Osteoblast (primary cell): ENCODE data around the gene MROH8. TPM values are rescaled to one million over a fixed set of nuclear protein-coding genes. Genes with fewer than 3 reads are reported as not detected.

ENCODE experiments used
- DNase-seq: peaks from one replicate; pipeline ENCODE4 v3.0.0; 2011; ENCODE audit warnings: low spot score, mixed read lengths; ENCODE audit not compliant: insufficient read length; ENCODE audit errors: missing footprints
- H2AFZ ChIP-seq: 2 replicates; pipeline ENCODE4 v1.6.0; 2011; ENCODE audit warnings: mild to moderate bottlenecking, low read length
- H3K27ac ChIP-seq: 2 replicates; pipeline ENCODE4 v1.5.1; 2011; ENCODE audit warnings: mild to moderate bottlenecking, low read depth, low read length, moderate library complexity
- H3K27me3 ChIP-seq: 2 replicates; pipeline ENCODE4 v1.6.0; 2012; ENCODE audit warnings: mild to moderate bottlenecking, control low read depth, inconsistent platforms, low read length, moderate library complexity; ENCODE audit not compliant: insufficient read depth
- H3K36me3 ChIP-seq: 2 replicates; pipeline ENCODE4 v1.5.1; 2011; ENCODE audit warnings: mild to moderate bottlenecking, low read length, control low read depth, moderate library complexity; ENCODE audit not compliant: insufficient read depth
- H3K4me1 ChIP-seq: 2 replicates; pipeline ENCODE4 v1.5.1; 2011; ENCODE audit warnings: mild to moderate bottlenecking, low read length, control low read depth, moderate library complexity; ENCODE audit not compliant: insufficient read depth
- H3K4me2 ChIP-seq: 2 replicates; pipeline ENCODE4 v1.6.0; 2011; ENCODE audit warnings: mild to moderate bottlenecking, low read length; ENCODE audit not compliant: insufficient read depth
- H3K4me3 ChIP-seq: fragments of 200-600 bp; sonication (generic); 3 replicates; pipeline ENCODE4 v1.5.1; 2012; ENCODE audit warnings: mild to moderate bottlenecking, low read length, inconsistent platforms; ENCODE audit not compliant: insufficient read depth
- H3K79me2 ChIP-seq: 2 replicates; pipeline ENCODE4 v1.6.0; 2012; ENCODE audit warnings: mild to moderate bottlenecking, low read length, control low read depth, inconsistent platforms; ENCODE audit not compliant: insufficient read depth
- H3K9me3 ChIP-seq: 2 replicates; pipeline ENCODE4 v1.5.1; 2011; ENCODE audit warnings: low read depth, low read length, control low read depth
- H4K20me1 ChIP-seq: 2 replicates; pipeline ENCODE4 v1.6.0; 2012; ENCODE audit warnings: mild to moderate bottlenecking, low read length, control low read depth; ENCODE audit not compliant: insufficient read depth
- total RNA-seq: library from RNA; depleted of rRNA; stranded (reverse); fragments of >200 nt; gene quantifications from 2 replicates; pipeline ENCODE4 v1.2.3, GENCODE V29; 2012
- TF ChIP-seq, protein P1 (sequence below): IDR thresholded peaks from 2 replicates; pipeline ENCODE4 v1.5.1; 2011; ENCODE audit warnings: mild to moderate bottlenecking, low read depth, low read length, moderate library complexity; ENCODE audit errors: extremely low read depth

Gene MROH8
- total RNA-seq, 1 donor, result 1.1 TPM

DNA sequence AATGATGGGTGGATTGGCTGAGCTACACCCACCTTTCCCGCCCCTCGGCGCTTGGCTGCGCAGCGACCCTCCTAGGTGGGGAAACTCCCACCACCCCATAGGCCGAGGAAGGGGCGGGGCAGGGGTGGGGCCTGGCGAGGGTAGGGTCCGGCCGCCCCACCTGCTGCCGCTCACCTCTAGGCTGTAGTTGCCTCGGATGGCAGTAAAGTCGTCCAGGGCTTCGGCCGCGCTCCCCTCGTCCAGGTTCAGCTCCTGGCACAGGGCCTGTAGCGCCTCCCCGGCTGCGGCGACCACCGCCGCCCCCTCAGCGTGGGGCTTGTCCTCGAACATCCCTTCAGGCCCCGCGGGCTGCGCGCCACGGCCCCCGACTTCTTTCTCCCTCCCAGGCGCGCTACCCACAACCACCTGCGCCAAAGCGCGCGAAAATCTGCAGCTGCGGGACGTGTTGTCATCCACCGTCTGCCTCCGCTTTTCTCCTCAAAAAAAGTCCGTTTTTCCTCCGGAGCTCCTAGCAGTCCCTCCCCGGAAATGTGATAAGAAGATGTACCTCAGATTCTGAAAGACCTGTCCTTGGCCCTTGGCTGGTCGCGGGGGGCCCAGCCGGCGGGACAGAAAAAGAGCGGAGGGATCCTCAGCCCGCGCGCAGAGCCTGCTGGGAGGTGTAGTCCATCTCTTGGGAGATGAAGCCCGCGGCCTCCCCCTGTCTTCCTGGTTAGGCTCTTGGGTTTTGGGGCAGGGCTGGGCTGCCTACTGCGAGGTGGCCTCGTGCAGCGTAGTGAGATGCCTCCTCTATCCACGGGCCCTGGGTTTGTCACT, 83.5 kb downstream of the MROH8 start, which contains the start of gene RBL1:
Gene RBL1 (minus strand): TSS at position 399 of the 816 bp plus-strand sequence. CDS start 69 bp downstream, at position 330.
- peak; percentile 93 for DNase-seq
- no peaks in the 10 kb centered on the region for H4K20me1 ChIP-seq
- peak within 1 kb of the TSS; percentile 99 for H2AFZ ChIP-seq
- H3K79me2 ChIP-seq, result peaks cover 47% of the 10 kb centered on the region
- TF ChIP-seq, protein P1, sequence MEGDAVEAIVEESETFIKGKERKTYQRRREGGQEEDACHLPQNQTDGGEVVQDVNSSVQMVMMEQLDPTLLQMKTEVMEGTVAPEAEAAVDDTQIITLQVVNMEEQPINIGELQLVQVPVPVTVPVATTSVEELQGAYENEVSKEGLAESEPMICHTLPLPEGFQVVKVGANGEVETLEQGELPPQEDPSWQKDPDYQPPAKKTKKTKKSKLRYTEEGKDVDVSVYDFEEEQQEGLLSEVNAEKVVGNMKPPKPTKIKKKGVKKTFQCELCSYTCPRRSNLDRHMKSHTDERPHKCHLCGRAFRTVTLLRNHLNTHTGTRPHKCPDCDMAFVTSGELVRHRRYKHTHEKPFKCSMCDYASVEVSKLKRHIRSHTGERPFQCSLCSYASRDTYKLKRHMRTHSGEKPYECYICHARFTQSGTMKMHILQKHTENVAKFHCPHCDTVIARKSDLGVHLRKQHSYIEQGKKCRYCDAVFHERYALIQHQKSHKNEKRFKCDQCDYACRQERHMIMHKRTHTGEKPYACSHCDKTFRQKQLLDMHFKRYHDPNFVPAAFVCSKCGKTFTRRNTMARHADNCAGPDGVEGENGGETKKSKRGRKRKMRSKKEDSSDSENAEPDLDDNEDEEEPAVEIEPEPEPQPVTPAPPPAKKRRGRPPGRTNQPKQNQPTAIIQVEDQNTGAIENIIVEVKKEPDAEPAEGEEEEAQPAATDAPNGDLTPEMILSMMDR, result no peak
- H3K36me3 ChIP-seq, result no peaks in the 10 kb centered on the region
- H3K9me3 ChIP-seq, result no peaks in the 10 kb centered on the region
- no peaks in the 10 kb centered on the region for H3K27me3 ChIP-seq
- peak within 1 kb of the TSS; percentile 81 for H3K27ac ChIP-seq
- peak within 1 kb of the TSS; percentile 87 for H3K4me3 ChIP-seq
- peak within 1 kb of the TSS; percentile 100 for H3K4me2 ChIP-seq
- peaks cover 11% of the 10 kb centered on the region for H3K4me1 ChIP-seq

DNA sequence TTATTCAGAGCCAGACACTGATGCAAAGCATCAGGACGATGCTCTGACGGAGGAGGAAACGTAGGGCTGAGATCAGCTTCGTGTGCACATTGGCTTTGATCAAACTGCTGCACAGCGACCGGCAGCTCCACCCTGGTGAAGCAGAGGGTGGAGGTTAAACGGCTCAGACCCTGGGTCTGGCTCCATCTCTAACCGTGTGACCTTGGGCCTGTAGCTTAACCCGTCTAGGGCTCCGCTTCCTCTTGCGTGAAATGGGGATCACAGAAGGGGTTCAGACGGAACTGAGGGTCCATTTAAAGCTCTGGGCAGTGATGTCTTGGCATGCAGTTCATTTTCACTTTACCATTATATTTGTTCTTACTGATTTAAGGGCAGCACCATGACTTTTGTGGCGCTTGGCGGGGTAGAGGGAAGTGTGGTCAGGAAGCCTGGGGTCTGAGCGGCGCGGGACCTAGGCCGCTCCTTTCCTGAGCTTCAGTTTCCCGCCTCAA, 84.2 kb downstream of the MROH8 start:
- Histone ChIP-seq H3K4me2 (peak overlapping the region; percentile 100), H3K36me3 (no peaks in the 10 kb centered on the region), H3K4me3 (peak overlapping the region; percentile 87), H3K4me1 (peaks cover 11% of the 10 kb centered on the region), H4K20me1 (no peaks in the 10 kb centered on the region), H3K27ac (peak overlapping the region; percentile 81), H3K27me3 (no peaks in the 10 kb centered on the region), H3K9me3 (no peaks in the 10 kb centered on the region), H2AFZ (peak overlapping the region; percentile 99), H3K79me2 (peaks cover 52% of the 10 kb centered on the region)
- DNase-seq, result peak; percentile 59
- TF ChIP-seq, protein P1, result no peak

DNA sequence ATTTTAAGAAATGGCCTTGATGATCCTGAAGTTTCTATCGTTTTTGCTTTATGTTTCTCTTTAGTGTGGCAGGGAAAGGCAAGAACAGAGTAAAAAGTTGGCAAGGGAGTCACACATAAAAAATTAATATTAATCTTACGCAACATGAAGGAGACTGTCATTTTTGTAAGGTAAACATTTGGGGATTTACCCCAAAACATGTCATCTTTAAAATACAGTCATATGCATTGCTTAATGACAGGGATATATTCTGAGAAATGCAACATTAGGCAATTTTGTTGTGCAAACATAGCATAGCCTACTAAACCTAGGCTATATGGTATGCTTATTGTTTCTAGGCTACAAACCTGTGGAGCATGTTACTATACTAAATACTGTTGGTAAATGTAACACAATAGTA, 88.9 kb downstream of the MROH8 start:
- no peak overlapping the region for H3K27ac ChIP-seq
- TF ChIP-seq, protein P1, result no peak
- H3K36me3 ChIP-seq, result peaks cover under 1% of the 10 kb centered on the region
- no peak overlapping the region for H3K4me3 ChIP-seq
- DNase-seq, result no peak
- H3K27me3 ChIP-seq, result no peaks in the 10 kb centered on the region
- peaks cover 56% of the 10 kb centered on the region for H3K79me2 ChIP-seq
- H3K9me3 ChIP-seq, result no peaks in the 10 kb centered on the region
- H3K4me1 ChIP-seq, result peaks cover 7% of the 10 kb centered on the region
- H4K20me1 ChIP-seq, result no peaks in the 10 kb centered on the region
- no peak overlapping the region for H3K4me2 ChIP-seq
- H2AFZ ChIP-seq, result no peak overlapping the region

DNA sequence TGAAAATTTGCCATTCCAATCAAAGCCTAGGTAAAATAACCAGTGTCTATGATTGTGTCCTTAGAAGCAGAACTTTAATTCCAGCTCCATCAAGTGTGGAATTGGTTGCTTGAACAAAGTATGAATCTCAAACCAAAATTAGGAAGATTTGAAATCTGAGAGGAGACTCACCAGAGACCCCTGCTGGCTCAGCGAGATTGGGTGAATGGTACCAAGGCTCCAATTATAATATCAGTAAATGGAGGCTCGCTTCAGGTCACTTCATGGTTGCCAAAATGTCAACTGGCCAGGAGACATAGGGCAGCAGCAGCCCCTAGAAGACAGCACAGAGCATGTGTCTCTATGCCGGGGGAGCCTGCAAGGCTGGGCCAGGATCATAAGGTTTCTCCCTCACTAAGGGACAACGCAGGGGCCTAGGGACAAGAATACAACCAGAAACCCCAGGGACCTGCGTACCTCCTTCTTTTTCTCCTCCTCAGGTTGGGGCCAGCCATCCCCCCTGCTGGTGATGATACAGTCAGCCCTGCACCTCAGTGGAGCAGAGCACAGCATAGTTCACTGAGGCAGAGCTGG, 97.5 kb downstream of the MROH8 start:
- no peaks in the 10 kb centered on the region for H3K27me3 ChIP-seq
- H4K20me1 ChIP-seq, result no peaks in the 10 kb centered on the region
- H3K79me2 ChIP-seq, result peaks cover 21% of the 10 kb centered on the region
- H3K36me3 ChIP-seq, result peaks cover 3% of the 10 kb centered on the region
- no peak for DNase-seq
- H3K27ac ChIP-seq, result no peak overlapping the region
- no peak overlapping the region for H3K4me3 ChIP-seq
- no peaks in the 10 kb centered on the region for H3K9me3 ChIP-seq
- no peak overlapping the region for H2AFZ ChIP-seq
- H3K4me2 ChIP-seq, result no peak overlapping the region
- TF ChIP-seq, protein P1, result peak; percentile 46
- no peaks in the 10 kb centered on the region for H3K4me1 ChIP-seq
